Tibial nerve (tissue), 4 donors: Measurements from ENCODE around the gene EBF3.

Experiments
- CTCF ChIP-seq, 5 experiments: fragments of 200-600 bp in 3 of 5; fragments of 450-650 bp in 2 of 5; sonication (generic) in 3 of 5; IDR thresholded peaks; one replicate each; pipeline ENCODE4 v1.5.1; 2016 to 2019; ENCODE audit warnings: antibody characterized with exemption in 5 of 5, mild to moderate bottlenecking in 3 of 5, moderate library complexity in 2 of 5
- EP300 ChIP-seq, 2 donors: sonication (generic); formaldehyde crosslinking; IDR thresholded peaks; one replicate each; pipeline ENCODE4 v1.6.1; 2017; ENCODE audit warnings: antibody characterized with exemption in 2 of 2, mild to moderate bottlenecking in 1 of 2

GRCh38 chr10:129921801-129922597 lies 42.1 kb downstream of the EBF3 start:
- TF ChIP-seq CTCF (IDR thresholded peaks at IDR 0.05) (no peak), EP300 (IDR thresholded peaks at IDR 0.05) (no peak)
